ENCODE results near the gene HERC6.

DNA sequence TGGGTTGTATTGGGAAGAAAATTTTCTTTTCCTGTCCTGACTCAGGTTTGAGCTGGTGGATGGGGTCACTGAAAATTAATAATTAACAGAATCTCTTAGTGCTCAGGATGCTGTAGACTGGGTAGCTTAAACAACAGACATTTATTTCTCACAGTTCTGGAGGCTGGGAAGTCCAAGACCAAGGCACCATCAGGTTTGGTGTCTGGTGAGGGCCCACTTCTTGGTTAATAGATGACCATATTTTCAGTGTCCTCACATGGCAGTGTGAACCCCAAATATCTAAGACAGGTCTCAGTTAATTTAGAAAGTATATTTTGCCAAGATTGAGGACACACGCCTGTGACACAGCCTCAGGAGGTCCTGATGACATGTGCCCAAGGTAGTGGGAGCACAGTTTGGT is 31.1 kb downstream of the HERC6 start:
- no peak for TF ChIP-seq POLR2AphosphoS5 (IDR thresholded peaks at IDR 0.05; ENCODE audit: low read depth)
- no peak for TF ChIP-seq CTCF (IDR thresholded peaks at IDR 0.05; ENCODE audit: insufficient read depth, low read length)
- no peak for TF ChIP-seq GABPA (IDR thresholded peaks at IDR 0.05; ENCODE audit: low read depth)
- no peak for TF ChIP-seq SPI1 (IDR thresholded peaks at IDR 0.05; ENCODE audit: borderline replicate concordance, low read depth)
- TF ChIP-seq, protein P1, sequence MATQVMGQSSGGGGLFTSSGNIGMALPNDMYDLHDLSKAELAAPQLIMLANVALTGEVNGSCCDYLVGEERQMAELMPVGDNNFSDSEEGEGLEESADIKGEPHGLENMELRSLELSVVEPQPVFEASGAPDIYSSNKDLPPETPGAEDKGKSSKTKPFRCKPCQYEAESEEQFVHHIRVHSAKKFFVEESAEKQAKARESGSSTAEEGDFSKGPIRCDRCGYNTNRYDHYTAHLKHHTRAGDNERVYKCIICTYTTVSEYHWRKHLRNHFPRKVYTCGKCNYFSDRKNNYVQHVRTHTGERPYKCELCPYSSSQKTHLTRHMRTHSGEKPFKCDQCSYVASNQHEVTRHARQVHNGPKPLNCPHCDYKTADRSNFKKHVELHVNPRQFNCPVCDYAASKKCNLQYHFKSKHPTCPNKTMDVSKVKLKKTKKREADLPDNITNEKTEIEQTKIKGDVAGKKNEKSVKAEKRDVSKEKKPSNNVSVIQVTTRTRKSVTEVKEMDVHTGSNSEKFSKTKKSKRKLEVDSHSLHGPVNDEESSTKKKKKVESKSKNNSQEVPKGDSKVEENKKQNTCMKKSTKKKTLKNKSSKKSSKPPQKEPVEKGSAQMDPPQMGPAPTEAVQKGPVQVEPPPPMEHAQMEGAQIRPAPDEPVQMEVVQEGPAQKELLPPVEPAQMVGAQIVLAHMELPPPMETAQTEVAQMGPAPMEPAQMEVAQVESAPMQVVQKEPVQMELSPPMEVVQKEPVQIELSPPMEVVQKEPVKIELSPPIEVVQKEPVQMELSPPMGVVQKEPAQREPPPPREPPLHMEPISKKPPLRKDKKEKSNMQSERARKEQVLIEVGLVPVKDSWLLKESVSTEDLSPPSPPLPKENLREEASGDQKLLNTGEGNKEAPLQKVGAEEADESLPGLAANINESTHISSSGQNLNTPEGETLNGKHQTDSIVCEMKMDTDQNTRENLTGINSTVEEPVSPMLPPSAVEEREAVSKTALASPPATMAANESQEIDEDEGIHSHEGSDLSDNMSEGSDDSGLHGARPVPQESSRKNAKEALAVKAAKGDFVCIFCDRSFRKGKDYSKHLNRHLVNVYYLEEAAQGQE (IDR thresholded peaks at IDR 0.05; ENCODE audit: insufficient replicate concordance, low read depth), result no peak

Measured in HL-60 (cell line).